Sigmoid colon (tissue), 7 donors: ENCODE measurements around the gene AP2A2. TPM values are rescaled to one million over a fixed set of nuclear protein-coding genes. Genes with fewer than 3 reads are reported as not detected.

Experiments used
- DNase-seq: peaks from one replicate; pipeline ENCODE4 v3.0.0-alpha.2; 2019
- H3K27ac ChIP-seq, 4 donors: fragments of 200-600 bp; sonication (generic); one replicate each; pipeline ENCODE4 v1.5.1; 2016 to 2019; ENCODE audit warnings: mild to moderate bottlenecking in 1 of 4
- H3K27me3 ChIP-seq, 3 donors: fragments of 200-600 bp; sonication (generic); one replicate each; pipeline ENCODE4 v1.5.1; 2019; ENCODE audit warnings: mild to moderate bottlenecking in 1 of 3
- H3K36me3 ChIP-seq, 4 donors: fragments of 200-600 bp; sonication (generic); one replicate each; pipeline ENCODE4 v1.5.1; 2016 to 2019
- H3K4me1 ChIP-seq, 4 donors: fragments of 200-600 bp; sonication (generic); one replicate each; pipeline ENCODE4 v1.5.1; 2017 to 2019
- H3K4me3 ChIP-seq, 4 donors: fragments of 200-600 bp; sonication (generic); one replicate each; pipeline ENCODE4 v1.5.1; 2017 to 2019; ENCODE audit warnings: mild to moderate bottlenecking in 2 of 4, moderate library complexity in 1 of 4
- H3K9me3 ChIP-seq, 4 donors: fragments of 200-600 bp in 3 of 4; sonication (generic) in 3 of 4; one replicate each; pipeline versions ENCODE4 v1.5.1 to v1.6.1; 2013 to 2019
- CTCF ChIP-seq, 4 experiments: fragments of 450-650 bp in 3 of 4; fragments of 200-600 bp in 1 of 4; IDR thresholded peaks; one replicate each; pipeline ENCODE4 v1.5.1; 2016 to 2019; ENCODE audit warnings: antibody characterized with exemption in 4 of 4, mild to moderate bottlenecking in 3 of 4, moderate library complexity in 2 of 4
- EP300 ChIP-seq, 4 donors: sonication (generic); formaldehyde crosslinking; IDR thresholded peaks; one replicate each; pipeline ENCODE4 v1.6.1; 2017; ENCODE audit warnings: antibody characterized with exemption in 4 of 4
- POLR2A ChIP-seq, 2 donors: fragments of 450-650 bp; IDR thresholded peaks; one replicate each; pipeline ENCODE4 v1.6.1; 2016; ENCODE audit warnings: antibody characterized with exemption in 2 of 2, mild to moderate bottlenecking in 2 of 2, moderate library complexity in 2 of 2
- POLR2AphosphoS5 ChIP-seq, 4 donors: sonication (generic); formaldehyde crosslinking; IDR thresholded peaks; one replicate each; pipeline ENCODE4 v1.6.1; 2017; ENCODE audit warnings: antibody characterized with exemption in 4 of 4
- WGBS, 2 donors: extraction: QIAGEN DNeasy Blood & Tissue Kit; methylation state at CpG; one replicate each; pipeline ENCODE4 v1.1.7; 2013; 5-methylcytosine and 5-hydroxymethylcytosine counted together
- intact Hi-C: fragments of 100-400 bp; cut with DNase I; formaldehyde crosslinking; loops from one replicate; pipeline ENCODE4 v1.15.1; 2023
- polyA plus RNA-seq, 3 donors: library from polyadenylated mRNA; stranded (reverse); fragments of 200-250 nt; gene quantifications; one replicate each; pipeline ENCODE4 v1.2.3, GENCODE V29; 2013
- total RNA-seq, 4 donors: library from RNA; depleted of rRNA; stranded (reverse); fragments of >200 nt; gene quantifications; one replicate each; pipeline ENCODE4 v1.1.0, GENCODE V29; 2016
- donor health status: healthy with polysubstance abuse.
- donor health status: Bipolar disorder and iron deficiency.
- donor health status: healthy.

AP2A2 gene
- total and polyA plus RNA-seq, 7 donors = 21.0 to 78.4 (median 47.0) TPM

GRCh38 chr11:1051356-1052132 lies 125.9 kb downstream of the AP2A2 start:
- H3K27me3 ChIP-seq = peaks cover 22 to 85% (median 61%) of the 10 kb centered on the region in 3 donors
- no peak overlapping the region for H3K4me3 ChIP-seq
- no peaks in the 10 kb centered on the region for H3K4me1 ChIP-seq
- H3K27ac ChIP-seq = no peak overlapping the region
- intact Hi-C loops = loop anchor here (2.0 kb wide), 1 partner anchor 203 kb away; no protein-coding TSS in a partner anchor
- H3K36me3 ChIP-seq = no peaks in the 10 kb centered on the region
- DNase-seq = peak; percentile 42
- WGBS, 2 donors = 56 to 67% methylated on average over 15 of the region's 15 CpGs
- peak in 1 of 4 experiments; percentile 6 for TF ChIP-seq CTCF (IDR thresholded peaks at IDR 0.05)
- no peak for TF ChIP-seq POLR2AphosphoS5 (IDR thresholded peaks at IDR 0.05)
- TF ChIP-seq POLR2A (IDR thresholded peaks at IDR 0.05) = no peak
- no peak for TF ChIP-seq EP300 (IDR thresholded peaks at IDR 0.05)
- no peaks in the 10 kb centered on the region for H3K9me3 ChIP-seq

- no peak for TF ChIP-seq POLR2A (IDR thresholded peaks at IDR 0.05)
- no peaks in the 10 kb centered on the region for H3K36me3 ChIP-seq
- 78 to 87% methylated on average over 25 of the region's 25 CpGs for WGBS, 2 donors
- H3K4me3 ChIP-seq = no peak overlapping the region
- no peaks in the 10 kb centered on the region for H3K4me1 ChIP-seq
- H3K27ac ChIP-seq = no peak overlapping the region
- H3K9me3 ChIP-seq = no peaks in the 10 kb centered on the region
- DNase-seq = peak; percentile 53
- intact Hi-C loops = no loop called here
- H3K27me3 ChIP-seq = peaks cover 22 to 82% (median 61%) of the 10 kb centered on the region in 3 donors
These were observed 126.7 kb downstream of the AP2A2 start for GRCh38 chr11:1052133-1053011.

- no peak for TF ChIP-seq POLR2AphosphoS5 (IDR thresholded peaks at IDR 0.05)
- no peak for TF ChIP-seq POLR2A (IDR thresholded peaks at IDR 0.05)
- no peak for TF ChIP-seq EP300 (IDR thresholded peaks at IDR 0.05)
- TF ChIP-seq CTCF (IDR thresholded peaks at IDR 0.05) = no peak
- H3K4me3 ChIP-seq = no peak overlapping the region
- H3K27ac ChIP-seq = no peak overlapping the region
- peak; percentile 58 for DNase-seq
- H3K36me3 ChIP-seq = no peaks in the 10 kb centered on the region
- no peaks in the 10 kb centered on the region for H3K4me1 ChIP-seq
- H3K9me3 ChIP-seq = no peaks in the 10 kb centered on the region
- intact Hi-C loops = no loop called here
- 27 to 63% methylated on average over 25 of the region's 25 CpGs for WGBS, 2 donors
- H3K27me3 ChIP-seq = peaks cover 22 to 78% (median 61%) of the 10 kb centered on the region in 3 donors
These were observed 127.6 kb downstream of the AP2A2 start for GRCh38 chr11:1053121-1053901.

GRCh38 chr11:1054143-1055108 lies 128.8 kb downstream of the AP2A2 start:
- Histone ChIP-seq H3K36me3 (no peaks in the 10 kb centered on the region), H3K27ac (peak overlapping the region in 1 of 4 donors; percentile 22), H3K27me3 (peaks cover 22 to 69% (median 53%) of the 10 kb centered on the region in 3 donors), H3K4me1 (no peaks in the 10 kb centered on the region), H3K9me3 (no peaks in the 10 kb centered on the region), H3K4me3 (no peak overlapping the region)
- WGBS, 2 donors = 9 to 59% methylated on average over 25 of the region's 25 CpGs
- DNase-seq = peak; percentile 59
- intact Hi-C loops = no loop called here
- TF ChIP-seq CTCF (IDR thresholded peaks at IDR 0.05) = peak in 1 of 4 experiments; percentile 11
- no peak for TF ChIP-seq EP300 (IDR thresholded peaks at IDR 0.05)
- TF ChIP-seq POLR2A (IDR thresholded peaks at IDR 0.05) = peak in 1 of 2 donors; percentile 42
- TF ChIP-seq POLR2AphosphoS5 (IDR thresholded peaks at IDR 0.05) = peak in 1 of 4 donors; percentile 17
